GM12878 (cell line): Measurements from ENCODE around the gene TAPBPL. TPM values are rescaled to one million over a fixed set of nuclear protein-coding genes. Genes with fewer than 3 reads are reported as not detected.
A peak's percentile ranks its signal among the peaks of the same experiment; 100 is the strongest.

Experiments used
- CBX3 ChIP-seq: fragments of 200-600 bp; sonication (generic); IDR thresholded peaks from 2 replicates; pipeline ENCODE4 v1.6.1; 2016; ENCODE audit warnings: low read depth, borderline replicate concordance
- DPF2 ChIP-seq: fragments of 450-650 bp; IDR thresholded peaks from 2 replicates; pipeline ENCODE4 v1.6.1; 2017; ENCODE audit warnings: mild to moderate bottlenecking
- EZH2 ChIP-seq: IDR thresholded peaks from 2 replicates; pipeline ENCODE4 v1.6.1; 2012; ENCODE audit warnings: low read depth, mild to moderate bottlenecking, control low read depth, inconsistent platforms, low read length, borderline replicate concordance; ENCODE audit not compliant: control insufficient read depth
- GATAD2B ChIP-seq: fragments of 450-650 bp; conservative IDR thresholded peaks from 2 replicates; pipeline ENCODE4 v1.6.1; 2017; ENCODE audit warnings: low read depth, mild to moderate bottlenecking, moderate library complexity
- JUNB ChIP-seq: IDR thresholded peaks from 2 replicates; pipeline ENCODE4 v1.6.1; 2016; ENCODE audit warnings: antibody characterized with exemption, mild to moderate bottlenecking
- JUND ChIP-seq: IDR thresholded peaks from 2 replicates; pipeline ENCODE4 v1.6.1; 2012; ENCODE audit warnings: low read depth, mild to moderate bottlenecking, low read length, improper control_type of control experiment, moderate library complexity
- MXI1 ChIP-seq: fragments of 150-350 bp; IDR thresholded peaks from 2 replicates; pipeline ENCODE4 v1.6.1; 2011; ENCODE audit warnings: low read depth, mild to moderate bottlenecking, inconsistent platforms, low read length, improper control_type of control experiment
- NRF1 ChIP-seq: conservative IDR thresholded peaks from 2 replicates; pipeline ENCODE4 v1.6.1; 2011; ENCODE audit warnings: mild to moderate bottlenecking, low read depth, low read length, improper control_type of control experiment
- POLR2A ChIP-seq: IDR thresholded peaks from 2 replicates; pipeline ENCODE4 v1.6.1; 2011; ENCODE audit warnings: low read depth, mild to moderate bottlenecking, low read length
- POLR2AphosphoS5 ChIP-seq: IDR thresholded peaks from 2 replicates; pipeline ENCODE4 v1.6.1; 2011; ENCODE audit warnings: mild to moderate bottlenecking, low read length, inconsistent platforms
- RAD51 ChIP-seq: fragments of 450-650 bp; IDR thresholded peaks from 2 replicates; pipeline ENCODE4 v1.6.1; 2016; ENCODE audit warnings: moderate library complexity, mild to moderate bottlenecking, inconsistent platforms
- SREBF2 ChIP-seq: IDR thresholded peaks from 2 replicates; pipeline ENCODE4 v1.6.1; 2012; ENCODE audit warnings: mild to moderate bottlenecking, low read length
- ZBED1 ChIP-seq: IDR thresholded peaks from 2 replicates; pipeline ENCODE4 v1.6.1; 2016; ENCODE audit warnings: borderline replicate concordance
- ZNF622 ChIP-seq: fragments of 450-650 bp; IDR thresholded peaks from 2 replicates; pipeline ENCODE4 v1.6.1; 2017; ENCODE audit warnings: mild to moderate bottlenecking, inconsistent platforms
- ZZZ3 ChIP-seq: IDR thresholded peaks from 2 replicates; pipeline ENCODE4 v1.6.1; 2011; ENCODE audit warnings: low read depth; ENCODE audit not compliant: control insufficient read depth, insufficient read length
- polyA plus RNA-seq, 11 experiments: library from polyadenylated mRNA; depleted of rRNA in 4 of 11; unstranded in 6 of 11; stranded (reverse) in 5 of 11; fragments of >200 nt; fragmentation: Nextera tagmentation in 4 of 11; fragmentation: Illumina TruSeq in 1 of 11; extraction: Ambion mirVana in 4 of 11; extraction: Trizol in 1 of 11; gene quantifications; 1 replicate in 1 of 11; 2 replicates in 10 of 11; pipeline versions ENCODE4 v1.2.1 to v1.2.3, GENCODE V29; 2011 to 2016; ENCODE audit warnings: inconsistent platforms in 2 of 11, missing spikeins in 2 of 11, low read depth in 1 of 11
- total RNA-seq, 4 experiments: library from RNA; depleted of rRNA in 3 of 4; stranded (reverse); fragments of >200 nt in 3 of 4; fragmentation: Illumina TruSeq in 1 of 4; extraction: Trizol in 1 of 4; gene quantifications; 2 replicates each; pipeline versions ENCODE4 v1.2.1 to v1.2.3, GENCODE V29; 2013 to 2021
- TF ChIP-seq, protein P1 (sequence below): fragments of 450-650 bp; conservative IDR thresholded peaks from 2 replicates; pipeline ENCODE4 v1.6.1; 2017; ENCODE audit warnings: mild to moderate bottlenecking, moderate library complexity
- TF ChIP-seq, protein P2 (sequence below): IDR thresholded peaks from 2 replicates; pipeline ENCODE4 v1.6.1; 2012; ENCODE audit warnings: improper control_type of control experiment, low read depth, low read length; ENCODE audit not compliant: insufficient replicate concordance
- TF ChIP-seq, protein P3 (sequence below): fragments of 450-650 bp; IDR thresholded peaks from 2 replicates; pipeline ENCODE4 v1.6.1; 2017; ENCODE audit warnings: low read depth, mild to moderate bottlenecking, moderate library complexity
- TF ChIP-seq, protein P4 (sequence below): fragments of 450-650 bp; IDR thresholded peaks from 2 replicates; pipeline ENCODE4 v1.6.1; 2014; ENCODE audit warnings: mild to moderate bottlenecking
- TF ChIP-seq, protein P5 (sequence below): IDR thresholded peaks from 2 replicates; pipeline ENCODE4 v1.6.1; 2011; ENCODE audit warnings: borderline replicate concordance, low read depth, mild to moderate bottlenecking, moderate library complexity, mixed read lengths, low read length; ENCODE audit not compliant: insufficient read depth; ENCODE audit errors: extremely low read length

The TAPBPL gene
- total and polyA plus RNA-seq, 10 of the 15 experiments (the other 5 are each of a cell fraction or from before 2014, with no cell fraction given), result 12.4 to 45.0 (median 29.9) TPM

DNA sequence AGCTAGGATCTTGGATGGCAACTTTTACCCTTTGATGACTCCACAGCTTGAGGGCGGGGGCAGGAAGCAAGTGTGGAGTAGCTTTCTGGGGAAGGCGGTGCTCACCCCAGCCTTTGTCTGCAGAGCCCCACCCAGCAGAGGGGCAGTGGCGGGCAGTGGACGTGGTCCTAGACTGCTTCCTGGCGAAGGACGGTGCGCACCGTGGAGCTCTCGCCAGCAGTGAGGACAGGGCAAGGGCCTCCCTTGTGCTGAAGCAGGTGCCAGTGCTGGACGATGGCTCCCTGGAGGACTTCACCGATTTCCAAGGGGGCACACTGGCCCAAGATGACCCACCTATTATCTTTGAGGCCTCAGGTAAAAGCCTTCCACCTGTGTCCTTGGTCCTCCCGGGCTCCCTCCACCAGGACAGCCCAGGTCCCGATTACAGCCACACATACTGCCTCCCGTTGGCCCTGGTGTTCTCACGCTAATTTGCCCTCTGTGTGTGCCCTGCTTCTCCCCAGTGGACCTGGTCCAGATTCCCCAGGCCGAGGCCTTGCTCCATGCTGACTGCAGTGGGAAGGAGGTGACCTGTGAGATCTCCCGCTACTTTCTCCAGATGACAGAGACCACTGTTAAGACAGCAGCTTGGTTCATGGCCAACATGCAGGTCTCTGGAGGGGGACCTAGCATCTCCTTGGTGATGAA lies 1.2 kb downstream of the TAPBPL start (continued):
- TF ChIP-seq JUND (no peak), NRF1 (no peak), MXI1 (no peak), ZZZ3 (no peak), EZH2 (no peak), POLR2AphosphoS5 (peak; percentile 72; the same call in 1 of the 2 replicates), ZNF622 (no peak), GATAD2B (peak; percentile 4; the same call in 1 of the 2 replicates), CBX3 (no peak), ZBED1 (no peak), RAD51 (no peak), POLR2A (peak; percentile 69), JUNB (no peak), DPF2 (0 out of 2 replicates have a peak, but pooled peaks have one; percentile 14), SREBF2 (no peak)
- TF ChIP-seq, protein P1, sequence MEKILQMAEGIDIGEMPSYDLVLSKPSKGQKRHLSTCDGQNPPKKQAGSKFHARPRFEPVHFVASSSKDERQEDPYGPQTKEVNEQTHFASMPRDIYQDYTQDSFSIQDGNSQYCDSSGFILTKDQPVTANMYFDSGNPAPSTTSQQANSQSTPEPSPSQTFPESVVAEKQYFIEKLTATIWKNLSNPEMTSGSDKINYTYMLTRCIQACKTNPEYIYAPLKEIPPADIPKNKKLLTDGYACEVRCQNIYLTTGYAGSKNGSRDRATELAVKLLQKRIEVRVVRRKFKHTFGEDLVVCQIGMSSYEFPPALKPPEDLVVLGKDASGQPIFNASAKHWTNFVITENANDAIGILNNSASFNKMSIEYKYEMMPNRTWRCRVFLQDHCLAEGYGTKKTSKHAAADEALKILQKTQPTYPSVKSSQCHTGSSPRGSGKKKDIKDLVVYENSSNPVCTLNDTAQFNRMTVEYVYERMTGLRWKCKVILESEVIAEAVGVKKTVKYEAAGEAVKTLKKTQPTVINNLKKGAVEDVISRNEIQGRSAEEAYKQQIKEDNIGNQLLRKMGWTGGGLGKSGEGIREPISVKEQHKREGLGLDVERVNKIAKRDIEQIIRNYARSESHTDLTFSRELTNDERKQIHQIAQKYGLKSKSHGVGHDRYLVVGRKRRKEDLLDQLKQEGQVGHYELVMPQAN, result 0 out of 2 replicates have a peak, but pooled peaks have one; percentile 12
- TF ChIP-seq, protein P2, sequence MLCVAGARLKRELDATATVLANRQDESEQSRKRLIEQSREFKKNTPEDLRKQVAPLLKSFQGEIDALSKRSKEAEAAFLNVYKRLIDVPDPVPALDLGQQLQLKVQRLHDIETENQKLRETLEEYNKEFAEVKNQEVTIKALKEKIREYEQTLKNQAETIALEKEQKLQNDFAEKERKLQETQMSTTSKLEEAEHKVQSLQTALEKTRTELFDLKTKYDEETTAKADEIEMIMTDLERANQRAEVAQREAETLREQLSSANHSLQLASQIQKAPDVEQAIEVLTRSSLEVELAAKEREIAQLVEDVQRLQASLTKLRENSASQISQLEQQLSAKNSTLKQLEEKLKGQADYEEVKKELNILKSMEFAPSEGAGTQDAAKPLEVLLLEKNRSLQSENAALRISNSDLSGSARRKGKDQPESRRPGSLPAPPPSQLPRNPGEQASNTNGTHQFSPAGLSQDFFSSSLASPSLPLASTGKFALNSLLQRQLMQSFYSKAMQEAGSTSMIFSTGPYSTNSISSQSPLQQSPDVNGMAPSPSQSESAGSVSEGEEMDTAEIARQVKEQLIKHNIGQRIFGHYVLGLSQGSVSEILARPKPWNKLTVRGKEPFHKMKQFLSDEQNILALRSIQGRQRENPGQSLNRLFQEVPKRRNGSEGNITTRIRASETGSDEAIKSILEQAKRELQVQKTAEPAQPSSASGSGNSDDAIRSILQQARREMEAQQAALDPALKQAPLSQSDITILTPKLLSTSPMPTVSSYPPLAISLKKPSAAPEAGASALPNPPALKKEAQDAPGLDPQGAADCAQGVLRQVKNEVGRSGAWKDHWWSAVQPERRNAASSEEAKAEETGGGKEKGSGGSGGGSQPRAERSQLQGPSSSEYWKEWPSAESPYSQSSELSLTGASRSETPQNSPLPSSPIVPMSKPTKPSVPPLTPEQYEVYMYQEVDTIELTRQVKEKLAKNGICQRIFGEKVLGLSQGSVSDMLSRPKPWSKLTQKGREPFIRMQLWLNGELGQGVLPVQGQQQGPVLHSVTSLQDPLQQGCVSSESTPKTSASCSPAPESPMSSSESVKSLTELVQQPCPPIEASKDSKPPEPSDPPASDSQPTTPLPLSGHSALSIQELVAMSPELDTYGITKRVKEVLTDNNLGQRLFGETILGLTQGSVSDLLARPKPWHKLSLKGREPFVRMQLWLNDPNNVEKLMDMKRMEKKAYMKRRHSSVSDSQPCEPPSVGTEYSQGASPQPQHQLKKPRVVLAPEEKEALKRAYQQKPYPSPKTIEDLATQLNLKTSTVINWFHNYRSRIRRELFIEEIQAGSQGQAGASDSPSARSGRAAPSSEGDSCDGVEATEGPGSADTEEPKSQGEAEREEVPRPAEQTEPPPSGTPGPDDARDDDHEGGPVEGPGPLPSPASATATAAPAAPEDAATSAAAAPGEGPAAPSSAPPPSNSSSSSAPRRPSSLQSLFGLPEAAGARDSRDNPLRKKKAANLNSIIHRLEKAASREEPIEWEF, result no peak
- TF ChIP-seq, protein P3, sequence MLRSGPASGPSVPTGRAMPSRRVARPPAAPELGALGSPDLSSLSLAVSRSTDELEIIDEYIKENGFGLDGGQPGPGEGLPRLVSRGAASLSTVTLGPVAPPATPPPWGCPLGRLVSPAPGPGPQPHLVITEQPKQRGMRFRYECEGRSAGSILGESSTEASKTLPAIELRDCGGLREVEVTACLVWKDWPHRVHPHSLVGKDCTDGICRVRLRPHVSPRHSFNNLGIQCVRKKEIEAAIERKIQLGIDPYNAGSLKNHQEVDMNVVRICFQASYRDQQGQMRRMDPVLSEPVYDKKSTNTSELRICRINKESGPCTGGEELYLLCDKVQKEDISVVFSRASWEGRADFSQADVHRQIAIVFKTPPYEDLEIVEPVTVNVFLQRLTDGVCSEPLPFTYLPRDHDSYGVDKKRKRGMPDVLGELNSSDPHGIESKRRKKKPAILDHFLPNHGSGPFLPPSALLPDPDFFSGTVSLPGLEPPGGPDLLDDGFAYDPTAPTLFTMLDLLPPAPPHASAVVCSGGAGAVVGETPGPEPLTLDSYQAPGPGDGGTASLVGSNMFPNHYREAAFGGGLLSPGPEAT, result no peak
- TF ChIP-seq, protein P4, sequence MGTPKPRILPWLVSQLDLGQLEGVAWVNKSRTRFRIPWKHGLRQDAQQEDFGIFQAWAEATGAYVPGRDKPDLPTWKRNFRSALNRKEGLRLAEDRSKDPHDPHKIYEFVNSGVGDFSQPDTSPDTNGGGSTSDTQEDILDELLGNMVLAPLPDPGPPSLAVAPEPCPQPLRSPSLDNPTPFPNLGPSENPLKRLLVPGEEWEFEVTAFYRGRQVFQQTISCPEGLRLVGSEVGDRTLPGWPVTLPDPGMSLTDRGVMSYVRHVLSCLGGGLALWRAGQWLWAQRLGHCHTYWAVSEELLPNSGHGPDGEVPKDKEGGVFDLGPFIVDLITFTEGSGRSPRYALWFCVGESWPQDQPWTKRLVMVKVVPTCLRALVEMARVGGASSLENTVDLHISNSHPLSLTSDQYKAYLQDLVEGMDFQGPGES, result no peak
- TF ChIP-seq, protein P5, sequence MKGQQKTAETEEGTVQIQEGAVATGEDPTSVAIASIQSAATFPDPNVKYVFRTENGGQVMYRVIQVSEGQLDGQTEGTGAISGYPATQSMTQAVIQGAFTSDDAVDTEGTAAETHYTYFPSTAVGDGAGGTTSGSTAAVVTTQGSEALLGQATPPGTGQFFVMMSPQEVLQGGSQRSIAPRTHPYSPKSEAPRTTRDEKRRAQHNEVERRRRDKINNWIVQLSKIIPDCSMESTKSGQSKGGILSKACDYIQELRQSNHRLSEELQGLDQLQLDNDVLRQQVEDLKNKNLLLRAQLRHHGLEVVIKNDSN, result no peak
